ENCODE data around the gene FCHSD2. TPM values are rescaled to one million over a fixed set of nuclear protein-coding genes. Genes with fewer than 3 reads are reported as not detected.

Gene FCHSD2
- total and polyA plus RNA-seq, 2 of the 8 experiments (the other 6 are each of a cell fraction or from before 2014, with no cell fraction given): 4.1 to 7.8 TPM

- POLR2A ChIA-PET (ENCODE audit: partially characterized antibody): no interaction called here
- no peak overlapping the region for H3K14ac ChIP-seq (ENCODE audit: insufficient read length)
- H3K56ac ChIP-seq (replicated peaks; ENCODE audit: insufficient read length, low read depth, low read length): no peak overlapping the region
- 84% methylated on average over 1 of the region's 1 CpG; no CpG with 5 or more reads in 1 of the 2 experiments for WGBS, 2 experiments (ENCODE audit: extremely low coverage in 1 of 2, insufficient coverage in 1 of 2, insufficient read length in 1 of 2, insufficient replicate concordance in 2 of 2, low coverage in 1 of 2, low lambda C conversion rate in 2 of 2, missing lambda C conversion rate in 1 of 2)
- H3K4me2 ChIP-seq (ENCODE audit: insufficient read depth in 1 of 2, low read depth in 2 of 2, low read length in 2 of 2): no peak overlapping the region
- H3K27me3 ChIP-seq (replicated peaks in 1 of 4; ENCODE audit: control insufficient read depth in 3 of 4, extremely low read depth in 1 of 4, insufficient read depth in 3 of 4, low read length in 3 of 4): no peaks in the 10 kb centered on the region
- no peaks in the 10 kb centered on the region for H3K79me2 ChIP-seq (ENCODE audit: control insufficient read depth in 1 of 2, insufficient read depth in 2 of 2, low read length in 2 of 2)
- no peak overlapping the region for H4K91ac ChIP-seq (replicated peaks; ENCODE audit: insufficient read length, low read length)
- FAIRE-seq: no peak
- H2AFZ ChIP-seq (ENCODE audit: low read length): no peak overlapping the region
- no peak overlapping the region for H2BK20ac ChIP-seq (ENCODE audit: low read length)
- H2BK120ac ChIP-seq (replicated peaks; ENCODE audit: low read depth, low read length): no peak overlapping the region
- no peak overlapping the region for H3K9ac ChIP-seq (replicated peaks in 1 of 4; ENCODE audit: extremely low read depth in 1 of 4, low read depth in 3 of 4, low read length in 3 of 4)
- no peak overlapping the region for H3K18ac ChIP-seq (ENCODE audit: extremely low read depth, low read length)
- no peaks in the 10 kb centered on the region; the same call in 1 of the 2 replicates for H3K79me1 ChIP-seq (ENCODE audit: low read depth, low read length)
- no peak overlapping the region for H4K8ac ChIP-seq (ENCODE audit: extremely low read depth, insufficient read depth, low read length)
- H3K36me3 ChIP-seq (ENCODE audit: control insufficient read depth in 2 of 4, insufficient read depth in 4 of 4, low read length in 3 of 4): no peaks in the 10 kb centered on the region
- no peak overlapping the region for H3K4me3 ChIP-seq (ENCODE audit: extremely low read depth in 1 of 4, insufficient read depth in 2 of 4, low read depth in 3 of 4, low read length in 4 of 4)
- CTCF ChIA-PET (ENCODE audit: partially characterized antibody): interaction anchor here (0.6 to 1.5 kb wide), 2 partner anchors 12 to 78 kb away, joined by 3 read pairs; no protein-coding TSS in a partner anchor
- no peak overlapping the region for H3K27ac ChIP-seq (ENCODE audit: low read depth, low read length)
- H3K4me1 ChIP-seq (replicated peaks in 1 of 4; ENCODE audit: control insufficient read depth in 3 of 4, insufficient read depth in 4 of 4, low read length in 3 of 4): no peaks in the 10 kb centered on the region
- H2BK12ac ChIP-seq (ENCODE audit: low read depth, low read length): no peak overlapping the region
- no peak overlapping the region for H2BK5ac ChIP-seq (ENCODE audit: low read depth, low read length)
- no peak overlapping the region for H2AK5ac ChIP-seq (ENCODE audit: low read depth, low read length)
- no peak overlapping the region for H3K23ac ChIP-seq (ENCODE audit: insufficient read length)
- no peaks in the 10 kb centered on the region; the same call in 1 of the 2 replicates for H3K23me2 ChIP-seq (ENCODE audit: low read depth, low read length)
- DNase-seq (ENCODE audit: low read depth in 1 of 2, low spot score in 2 of 2): no peak
- no peak overlapping the region for H2BK15ac ChIP-seq (ENCODE audit: low read length)
- H3K4ac ChIP-seq (replicated peaks; ENCODE audit: insufficient read length, low read depth, low read length): no peak overlapping the region
- no peaks in the 10 kb centered on the region for H3K9me3 ChIP-seq (ENCODE audit: insufficient read depth in 2 of 2, low read depth in 1 of 2, low read length in 1 of 2)
- H4K20me1 ChIP-seq (replicated peaks in 1 of 2; ENCODE audit: control insufficient read depth in 1 of 2, insufficient read depth in 2 of 2, low read length in 2 of 2): no peaks in the 10 kb centered on the region
- no peak overlapping the region for H4K5ac ChIP-seq (ENCODE audit: insufficient read length, low read depth, low read length)
- TF ChIP-seq NRF1 (IDR thresholded peaks at IDR 0.05; ENCODE audit: low read depth, low read length): no peak
These were observed 35.8 kb downstream of the FCHSD2 start for GRCh38 chr11:73106347-73106746.
